GM18498 (cell line): ENCODE measurements around the gene PIEZO1.

Source experiments
- ATAC-seq: cut with Tn5 transposase; IDR thresholded peaks from one replicate; pipeline ENCODE4 v1.9.1; 2021; ENCODE audit warnings: mild to moderate bottlenecking, moderate library complexity; ENCODE audit not compliant: unreplicated experiment

Gene PIEZO1

DNA sequence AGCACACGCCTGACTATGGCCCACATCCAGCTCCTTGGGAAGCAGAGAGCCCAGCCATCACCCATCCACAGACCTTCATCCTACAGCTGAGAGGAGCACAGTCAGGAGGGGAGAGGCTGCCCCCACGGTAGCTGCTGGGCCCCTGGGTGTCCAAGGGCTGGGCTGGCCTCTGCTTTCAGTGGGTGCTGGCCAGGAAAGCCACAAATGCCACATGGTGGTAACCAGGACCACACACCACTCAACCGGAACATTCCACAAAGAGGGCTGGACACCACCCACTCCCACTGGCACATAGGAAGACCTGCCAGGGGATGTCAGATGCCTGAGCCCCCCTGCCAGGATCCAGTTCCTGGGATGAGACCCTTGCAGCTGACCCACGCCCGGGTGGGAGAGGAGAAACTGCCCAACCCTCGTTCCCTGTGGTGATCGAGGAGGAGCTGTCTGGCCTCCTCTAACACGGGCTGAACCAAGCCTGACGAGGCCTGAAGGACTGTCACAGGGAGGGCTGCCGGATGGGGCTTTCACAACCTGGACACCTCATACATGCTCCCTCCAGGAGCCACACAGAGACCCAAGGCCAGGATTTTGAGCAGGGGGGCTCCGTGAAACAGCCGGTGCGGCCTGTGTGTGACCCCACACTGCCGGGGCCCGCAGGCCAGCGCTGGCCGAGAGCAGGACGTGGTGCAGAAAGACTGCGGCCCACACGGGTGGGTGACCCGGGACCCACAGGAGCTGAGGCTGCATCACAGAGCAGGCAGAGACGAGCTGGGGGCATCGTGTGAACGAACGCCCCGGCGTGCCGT lies 30.7 kb downstream of the PIEZO1 start:
- ATAC-seq: no peak

DNA sequence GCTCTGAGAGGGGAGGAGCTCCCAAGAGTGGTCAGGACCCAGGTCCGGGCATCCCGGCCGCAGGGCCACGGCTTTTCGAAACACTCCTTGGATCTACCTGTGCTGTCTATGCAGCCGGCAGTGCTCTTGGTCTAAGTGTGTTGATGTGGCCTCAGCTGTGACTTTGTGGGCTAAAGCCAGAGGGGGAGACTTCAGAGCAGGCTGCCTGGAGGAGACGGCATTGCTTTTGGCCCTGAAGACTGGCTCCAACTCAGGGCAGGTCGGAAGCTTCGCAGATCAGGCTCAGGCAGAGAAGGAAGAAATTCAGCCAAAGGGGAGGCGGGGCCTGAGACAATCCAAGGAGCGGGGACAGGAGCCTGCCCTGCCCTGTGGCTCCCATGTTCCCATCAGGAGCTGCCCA lies 31.4 kb downstream of the PIEZO1 start:
- ATAC-seq: no peak

DNA sequence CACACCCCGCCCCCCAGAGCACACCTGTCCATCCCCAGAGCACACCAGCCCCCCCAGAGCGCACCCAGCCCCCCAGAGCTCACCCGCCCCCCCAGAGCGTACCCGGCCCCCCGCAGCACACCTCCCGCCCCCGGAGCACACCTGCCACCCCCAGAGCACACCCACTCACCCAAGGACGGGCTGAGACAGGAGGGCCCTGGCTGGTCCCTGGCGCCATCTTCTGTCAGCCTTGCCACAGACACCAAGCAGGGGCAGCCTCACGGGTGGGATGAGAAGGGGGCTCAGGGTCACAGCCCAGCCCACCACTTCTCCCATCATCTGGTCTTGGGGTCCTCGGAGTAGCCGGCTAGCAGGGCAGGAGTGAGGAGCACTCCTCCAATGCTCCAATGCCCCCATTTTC lies 31.8 kb downstream of the PIEZO1 start:
- ATAC-seq: no peak

DNA sequence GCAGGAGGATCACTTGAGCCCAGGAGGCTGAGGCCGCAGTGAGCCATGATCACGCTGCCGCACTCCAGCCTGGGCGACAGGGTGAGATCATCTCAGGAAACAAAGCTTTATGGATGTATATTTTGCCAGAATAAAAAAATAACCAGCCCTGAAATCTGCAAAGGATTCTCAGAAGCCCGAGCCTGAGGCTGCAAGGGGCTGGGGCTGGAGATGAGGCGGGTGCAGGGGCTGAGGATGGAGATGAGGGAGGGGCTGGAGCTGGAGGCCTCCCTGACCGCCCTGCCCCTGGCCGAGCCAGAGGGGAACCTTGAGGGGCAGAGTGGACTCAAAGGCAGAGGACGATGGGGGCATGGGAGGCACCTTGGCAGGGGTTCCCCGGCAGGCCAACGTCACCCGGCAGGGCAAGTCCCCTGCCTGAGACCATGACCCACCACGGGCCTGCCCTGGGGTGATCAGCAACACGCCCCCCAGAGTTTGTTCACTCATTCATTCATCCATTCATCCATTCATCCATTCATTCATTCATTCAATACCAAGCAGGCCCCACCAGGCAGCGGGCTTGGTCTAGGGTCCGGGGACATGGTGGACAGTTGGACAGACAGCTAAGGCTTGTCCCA lies 32.5 kb downstream of the PIEZO1 start:
- ATAC-seq: no peak

DNA sequence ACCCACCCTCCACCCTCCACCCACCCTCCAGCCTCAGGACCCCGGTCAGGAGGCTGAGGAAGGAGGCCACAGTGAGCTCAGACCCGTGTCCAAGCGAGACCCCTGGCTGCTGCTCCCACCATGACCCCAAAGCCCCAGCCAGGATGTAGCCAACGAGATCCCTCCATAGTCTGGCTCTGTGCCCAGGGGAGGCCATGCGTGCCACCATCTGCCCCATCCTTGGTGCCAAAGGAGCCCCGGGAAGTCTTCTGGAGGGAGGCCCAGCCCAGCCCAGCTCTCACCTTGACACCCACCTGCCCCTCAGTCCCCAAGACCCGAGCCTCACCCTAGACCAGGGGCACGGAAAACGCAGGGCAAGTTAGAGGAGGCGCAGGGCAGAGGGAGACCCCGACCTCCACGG lies 34.2 kb downstream of the PIEZO1 start:
- ATAC-seq: no peak

DNA sequence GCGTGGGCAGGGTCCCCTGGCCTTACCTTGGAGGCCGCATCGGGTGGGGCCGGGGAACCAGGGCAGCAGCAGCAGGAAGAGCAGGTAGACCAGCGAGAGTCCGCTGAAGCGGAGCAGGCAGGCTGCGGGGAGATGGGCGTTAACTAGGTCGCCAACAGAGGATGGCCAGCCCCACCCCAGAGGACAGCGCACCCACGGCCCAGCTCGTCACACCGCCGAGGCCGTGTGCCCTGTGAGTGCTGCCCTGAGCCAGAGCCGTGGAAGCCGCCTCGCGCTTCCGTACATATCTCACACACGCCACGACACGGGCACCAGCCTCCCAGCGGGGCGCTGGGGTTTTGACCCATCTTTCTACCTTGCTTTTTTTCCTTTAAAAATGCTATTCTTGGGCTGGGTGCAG lies 35.7 kb downstream of the PIEZO1 start:
- ATAC-seq: no peak

DNA sequence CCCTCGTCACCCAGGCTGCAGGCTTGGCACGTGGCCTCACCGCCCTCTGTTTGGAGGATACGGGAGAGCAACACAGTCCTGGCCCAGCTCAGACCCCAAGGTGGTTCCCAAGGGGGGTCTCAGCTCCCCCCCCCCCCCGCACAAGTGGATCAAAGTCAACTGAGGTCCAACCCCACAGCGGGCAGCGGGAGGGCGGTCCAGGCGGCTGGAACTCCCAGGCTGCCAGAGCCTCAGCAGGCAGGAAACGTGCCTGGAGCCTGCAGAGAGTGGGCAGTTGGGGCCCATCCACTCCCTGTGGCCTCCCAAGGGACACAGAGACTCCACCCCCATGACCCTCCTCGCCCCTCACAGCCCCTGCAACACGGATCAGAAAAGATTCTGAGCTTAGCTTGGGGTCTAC lies 36.7 kb downstream of the PIEZO1 start:
- ATAC-seq: no peak

DNA sequence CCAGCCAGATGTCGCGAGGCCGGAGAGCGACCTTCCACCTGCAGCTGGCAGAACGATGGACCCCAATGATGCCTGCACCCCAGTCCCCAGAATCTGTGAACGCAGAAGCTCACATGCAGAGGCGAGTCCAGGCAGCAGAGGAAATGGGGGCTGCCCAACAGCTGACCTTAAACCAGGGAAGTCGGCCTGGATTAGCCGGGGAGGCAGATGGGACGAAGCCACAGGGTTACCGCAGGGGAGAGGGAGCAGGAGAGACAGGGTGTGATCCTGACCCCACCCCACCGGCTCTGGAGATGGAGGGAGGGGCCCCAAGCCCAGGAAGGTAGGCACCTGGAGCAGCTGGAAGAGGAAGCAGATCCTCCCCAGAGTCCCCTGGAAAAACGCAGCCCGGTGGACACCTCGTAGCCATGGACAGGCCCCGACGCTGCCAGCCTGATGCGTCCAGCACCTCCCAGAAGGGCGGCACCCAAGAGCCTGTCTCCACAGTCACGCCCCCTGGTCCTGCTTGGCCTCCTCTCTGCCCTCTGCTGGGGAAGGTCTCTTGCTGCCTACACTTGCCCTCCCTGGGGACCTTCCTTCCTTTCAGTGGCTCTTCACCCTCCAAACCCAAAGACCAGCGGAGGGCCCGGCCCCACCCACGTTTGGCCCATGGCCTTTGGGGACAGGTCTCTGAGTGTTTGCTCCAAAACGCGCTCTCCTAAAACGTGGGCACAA lies 37.3 kb downstream of the PIEZO1 start:
- ATAC-seq: no peak

DNA sequence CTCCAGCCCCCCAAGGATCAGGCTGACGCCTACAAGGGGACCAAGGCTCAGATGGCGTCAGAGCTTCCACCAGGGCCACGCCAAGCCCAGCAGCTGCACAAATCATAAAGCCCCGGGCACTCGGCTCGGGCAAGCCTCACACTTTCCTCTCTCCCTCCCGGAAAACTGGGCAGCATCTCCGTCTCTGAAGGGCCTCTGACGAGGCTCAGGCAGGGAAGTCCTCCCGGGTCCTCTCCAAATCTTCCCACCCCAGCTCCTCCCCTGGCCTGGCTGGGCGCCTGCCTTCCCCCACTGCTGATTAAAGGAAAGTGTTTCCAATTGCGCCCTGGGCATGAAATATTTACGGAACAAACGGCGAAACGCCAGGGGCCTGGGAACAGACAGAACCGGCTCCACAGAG lies 38.5 kb downstream of the PIEZO1 start:
- ATAC-seq: no peak

DNA sequence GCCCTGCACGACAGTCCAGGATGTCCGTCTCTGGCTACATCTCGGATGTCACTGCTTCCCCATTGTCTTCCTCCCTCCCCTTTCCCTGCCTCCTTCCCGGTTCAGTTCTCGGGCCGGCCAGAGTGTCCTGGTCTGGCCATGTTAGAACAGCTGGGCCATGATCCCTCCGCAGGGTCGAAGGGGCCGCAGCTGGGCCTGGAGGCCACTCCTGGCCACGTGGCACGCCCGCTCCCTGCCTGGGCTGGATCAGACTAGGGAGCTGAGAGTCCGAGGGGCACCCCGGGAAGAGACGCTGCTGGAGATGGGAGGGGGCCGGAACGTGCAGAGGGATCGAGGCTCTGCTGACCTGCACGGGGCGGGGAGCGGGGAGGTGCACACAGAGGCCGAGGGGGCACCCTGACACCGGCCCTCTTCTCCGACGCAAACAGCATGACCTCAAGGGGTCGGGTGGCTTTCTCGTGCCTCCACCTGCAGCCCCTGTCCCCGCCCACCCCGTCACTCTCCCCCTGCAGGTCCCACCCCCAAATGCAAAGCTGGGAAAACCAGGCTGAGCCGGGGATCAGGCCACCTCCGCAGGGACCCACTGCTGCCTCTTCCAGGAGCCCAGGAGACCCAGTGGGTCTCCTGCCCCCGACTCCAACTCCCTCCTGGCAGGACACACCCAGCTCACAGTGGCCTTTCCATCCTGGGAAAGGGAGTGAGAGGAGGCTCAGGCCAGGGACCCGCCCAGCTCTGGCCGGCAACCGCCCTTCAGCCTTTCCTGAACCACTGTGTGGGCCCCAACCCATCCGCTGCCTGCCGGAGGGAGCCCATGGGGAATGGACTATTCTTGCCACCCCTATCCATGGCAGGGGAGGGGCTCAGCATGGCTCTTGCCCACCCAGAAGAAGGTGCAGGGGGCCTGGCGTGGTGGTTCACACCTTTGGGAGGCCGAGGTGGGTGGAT lies 40.2 kb downstream of the PIEZO1 start:
- ATAC-seq: no peak

DNA sequence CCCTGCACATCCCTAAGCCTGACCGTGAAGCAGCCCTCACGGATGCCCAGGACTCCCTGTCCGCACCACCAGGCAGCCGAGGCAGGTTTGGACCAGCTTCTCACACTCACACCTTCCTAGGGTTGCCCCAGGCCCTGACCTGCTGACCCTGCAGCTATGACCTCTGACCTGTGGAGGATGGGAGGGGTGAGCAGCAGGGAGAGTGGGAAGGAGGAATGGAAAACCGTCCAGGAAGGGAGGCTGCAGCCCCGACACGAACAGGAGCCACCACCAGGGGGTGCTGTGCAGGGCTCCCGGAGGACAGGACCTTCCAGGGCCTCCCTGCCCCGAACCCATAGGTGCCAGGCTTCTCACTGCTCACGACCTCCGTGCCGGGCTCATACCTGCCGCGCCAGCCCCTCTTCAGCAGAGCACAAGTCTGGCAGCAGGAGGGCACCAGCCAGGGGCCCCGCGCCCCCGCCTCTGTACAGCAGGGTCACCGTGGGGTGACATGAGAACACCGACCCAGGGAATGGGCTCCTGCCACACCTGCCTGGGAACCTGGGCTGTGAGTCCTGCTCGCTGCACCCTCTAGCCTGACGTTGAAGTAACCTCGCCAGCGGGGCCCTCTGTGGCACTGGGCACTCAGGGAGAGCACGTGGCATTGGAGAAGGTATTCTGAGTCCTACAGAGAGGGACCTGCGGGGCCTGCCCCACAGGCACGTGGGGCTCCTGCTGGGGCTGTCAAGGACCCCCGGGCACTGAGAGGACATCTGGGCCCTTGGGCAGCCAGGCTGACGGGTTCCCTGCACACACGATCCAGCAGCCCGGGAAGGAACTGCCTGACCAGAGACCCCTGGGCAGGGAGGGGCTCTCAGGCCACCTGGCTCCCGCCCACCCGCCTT lies 41.1 kb downstream of the PIEZO1 start:
- no peak for ATAC-seq

DNA sequence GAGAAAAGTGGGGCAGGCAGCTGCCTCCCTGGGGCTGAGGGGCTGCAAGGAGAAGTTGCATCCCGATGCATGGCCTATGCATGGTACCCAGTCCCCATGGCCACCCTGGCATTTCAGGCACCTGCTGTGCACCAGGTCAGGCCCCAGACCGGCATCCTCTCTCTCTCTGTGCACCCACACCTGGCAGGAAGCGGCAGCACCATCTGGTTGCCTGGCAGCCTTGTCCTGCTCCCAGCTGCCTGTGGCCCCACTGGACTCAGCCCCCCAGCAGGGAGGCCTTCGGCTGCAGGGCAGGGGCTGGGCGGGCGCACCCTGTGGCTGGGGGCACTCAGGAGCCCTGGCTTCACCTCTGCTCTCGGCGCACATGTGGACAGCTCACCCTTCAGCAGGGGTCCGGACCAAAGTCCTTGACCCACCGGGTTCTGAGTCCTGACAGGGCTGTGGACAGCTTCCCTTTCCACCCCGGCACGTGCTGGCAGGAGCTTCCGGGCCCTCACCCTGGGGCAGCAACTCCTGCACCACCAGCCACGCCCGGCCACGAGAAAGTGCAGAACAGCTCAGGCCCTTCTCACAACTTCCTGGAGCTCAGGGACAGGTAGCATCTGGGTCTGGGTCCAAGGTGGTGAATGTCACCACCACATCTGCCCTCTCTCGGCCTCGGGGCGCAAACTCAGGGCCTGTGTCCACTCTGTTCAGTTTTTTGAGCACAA lies 42.0 kb downstream of the PIEZO1 start:
- no peak for ATAC-seq

DNA sequence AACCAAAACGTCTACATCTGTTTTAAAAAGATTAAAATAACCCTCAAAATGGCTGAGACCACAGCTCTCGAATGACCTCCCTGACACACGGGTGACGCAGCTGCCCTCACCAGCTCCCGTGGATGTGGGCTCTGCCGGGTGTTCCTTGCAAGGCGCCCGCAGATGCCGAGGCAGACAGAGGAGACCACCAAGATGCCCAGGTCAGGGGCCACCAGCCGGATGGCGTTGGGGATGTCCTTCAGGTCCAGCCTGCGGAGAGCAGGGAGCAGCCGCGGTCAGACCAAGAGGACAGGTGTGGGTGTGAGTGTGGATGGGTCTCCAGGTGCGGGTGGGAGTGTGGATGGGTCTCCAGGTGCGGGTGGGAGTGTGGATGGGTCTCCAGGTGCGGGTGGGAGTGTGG lies 43.7 kb downstream of the PIEZO1 start:
- ATAC-seq: no peak

DNA sequence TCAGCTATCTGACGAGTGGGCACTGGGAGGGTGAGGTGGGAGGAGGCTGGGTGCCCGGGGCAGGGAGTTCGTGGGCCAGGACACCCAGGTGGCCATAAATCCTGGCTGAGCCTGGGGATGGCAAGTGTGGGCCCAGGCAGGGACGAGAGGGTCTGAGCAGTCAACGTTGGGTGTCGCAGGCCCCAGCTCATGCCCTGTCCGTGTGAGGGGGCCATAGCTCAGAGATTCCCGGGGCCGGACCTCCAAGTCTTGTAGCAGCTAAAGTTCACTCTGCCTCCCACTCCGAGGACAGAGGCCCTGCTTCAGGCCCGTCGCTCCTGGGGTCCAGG lies 44.3 kb downstream of the PIEZO1 start:
- ATAC-seq: no peak

DNA sequence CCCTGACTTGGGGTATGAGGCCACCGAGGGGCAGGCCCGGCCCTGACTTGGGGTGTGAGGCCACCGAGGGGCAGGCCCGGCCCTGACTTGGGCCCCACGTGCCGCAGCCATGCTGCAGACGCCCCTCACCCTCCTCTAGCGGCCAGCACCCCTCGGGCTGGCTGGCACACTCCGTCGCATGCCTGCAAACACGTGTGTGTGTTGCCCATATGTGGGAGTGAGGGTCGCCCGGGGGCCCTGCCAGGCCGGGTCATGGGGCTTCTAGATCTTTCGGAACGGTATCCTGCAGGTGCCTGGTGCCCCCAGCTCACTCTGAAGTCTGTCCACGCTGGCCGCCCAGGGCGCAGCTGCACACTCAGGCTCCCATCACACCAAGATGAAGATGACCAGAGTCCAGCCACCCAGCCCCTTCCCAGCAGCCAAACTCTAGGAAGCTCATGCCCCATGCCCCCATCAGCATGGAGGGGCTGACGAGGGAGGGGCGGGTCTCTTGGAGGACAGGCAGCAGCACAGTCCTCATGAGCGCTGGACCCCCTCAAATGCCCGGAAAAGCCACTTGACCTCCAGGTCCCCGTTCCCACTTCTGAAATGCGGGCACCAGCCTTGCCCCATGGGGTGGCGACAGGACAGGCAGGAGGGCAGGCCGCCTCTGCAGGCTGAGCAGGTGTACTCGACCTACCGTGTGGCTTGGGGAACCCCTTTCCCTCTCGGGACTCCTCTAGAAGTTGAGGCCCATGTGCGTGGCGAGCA lies 44.9 kb downstream of the PIEZO1 start:
- ATAC-seq: no peak

DNA sequence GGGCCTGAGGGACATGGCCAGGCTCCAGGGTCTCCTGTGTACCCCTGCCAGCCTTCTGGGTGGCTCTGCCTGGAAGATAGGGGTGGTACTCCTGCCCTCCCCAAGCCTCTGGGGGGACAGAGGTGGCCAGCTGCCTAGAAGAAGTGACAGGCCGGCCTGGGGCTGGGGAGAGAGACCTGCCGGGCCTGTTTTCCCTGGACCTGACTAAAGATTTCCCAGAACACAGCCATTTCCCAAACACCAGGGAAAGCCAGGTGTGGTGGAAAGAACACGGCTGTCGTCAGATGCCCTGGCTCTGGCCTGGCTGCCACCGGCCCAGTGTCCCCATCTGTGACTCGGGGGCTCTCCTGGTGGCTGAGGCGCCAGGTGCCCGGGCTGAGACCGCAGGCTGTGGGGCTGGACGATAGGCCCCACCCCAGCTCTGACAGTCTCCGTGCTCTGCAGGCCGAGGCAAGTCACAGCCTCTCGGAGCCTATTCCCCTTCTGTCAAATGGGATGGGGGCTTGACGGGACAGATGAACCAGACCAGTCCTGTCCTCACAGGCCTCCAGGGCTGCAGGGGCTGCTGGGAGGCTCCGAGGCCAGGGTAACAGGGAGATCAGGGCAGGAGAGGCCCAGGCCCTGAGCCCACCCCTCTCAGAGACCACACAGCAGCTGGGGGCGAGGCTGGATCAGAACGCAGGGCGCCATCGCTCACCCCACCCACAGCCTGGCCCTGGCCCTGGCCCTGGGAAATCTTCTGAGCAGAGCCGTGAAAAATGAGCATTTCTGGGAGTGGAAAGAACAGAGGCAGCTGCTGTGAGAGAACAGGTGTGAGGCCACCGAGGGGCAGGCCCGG lies 45.7 kb downstream of the PIEZO1 start:
- no peak for ATAC-seq

DNA sequence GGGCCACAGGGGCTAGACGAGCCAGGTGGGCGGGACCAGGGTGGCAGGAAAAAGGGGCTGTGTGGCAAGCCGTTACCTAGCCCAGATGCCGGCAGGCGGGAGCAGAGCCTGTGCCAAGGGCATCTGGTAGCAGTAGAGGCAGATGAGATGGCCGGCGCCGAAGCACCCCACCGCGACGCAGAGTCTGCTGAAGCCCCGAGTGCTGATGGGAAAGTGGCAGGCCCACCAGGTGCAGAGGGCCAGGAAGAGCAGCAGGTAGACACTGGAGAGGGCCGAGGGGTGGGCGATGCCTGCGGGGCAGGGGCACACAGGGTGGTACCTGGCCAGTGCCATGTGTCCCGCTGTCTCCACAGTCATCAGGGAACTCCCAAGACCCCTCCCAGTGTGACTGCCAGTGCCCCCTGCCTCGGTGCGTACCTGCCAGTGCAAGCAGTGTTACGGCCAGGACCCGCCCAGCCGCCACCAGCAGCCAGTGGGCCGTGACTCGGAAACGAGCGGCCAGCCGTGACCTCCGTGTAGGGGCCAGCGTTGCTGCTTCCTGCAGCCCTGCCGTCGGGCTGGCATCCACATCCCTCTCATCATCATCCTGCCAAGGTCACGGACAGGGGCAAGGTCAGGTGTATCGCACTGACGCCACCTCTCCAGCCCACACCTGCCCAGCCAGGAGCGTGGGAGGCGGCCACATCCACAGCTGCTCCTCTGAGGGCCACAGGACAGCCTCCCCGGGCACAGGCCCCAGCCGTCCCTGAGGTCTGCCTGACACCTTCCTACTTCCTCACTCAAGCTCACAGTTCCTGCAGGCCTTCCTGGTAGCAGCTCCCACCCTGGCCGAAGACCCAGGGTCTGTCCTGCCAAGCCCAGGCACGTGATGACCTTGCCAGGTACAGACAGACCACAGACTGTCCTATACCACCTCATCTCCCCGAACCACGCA lies 46.6 kb downstream of the PIEZO1 start:
- no peak for ATAC-seq
